Ascending aorta (tissue), 2 donors: Measurements from ENCODE around the gene KLHL30. TPM values are rescaled to one million over a fixed set of nuclear protein-coding genes. Genes with fewer than 3 reads are reported as not detected.

ENCODE experiments used
- DNase-seq, 2 donors: peaks; one replicate each; pipeline ENCODE4 v3.0.0-alpha.2; 2019; ENCODE audit warnings: low spot score in 2 of 2
- H3K27ac ChIP-seq, 2 donors: fragments of 200-600 bp; sonication (generic); one replicate each; pipeline ENCODE4 v1.5.1; 2016 to 2017; ENCODE audit warnings: mild to moderate bottlenecking in 1 of 2
- H3K27me3 ChIP-seq: fragments of 200-600 bp; sonication (generic); one replicate; pipeline ENCODE4 v1.5.1; 2017
- H3K36me3 ChIP-seq, 2 donors: fragments of 200-600 bp; sonication (generic); one replicate each; pipeline ENCODE4 v1.5.1; 2016
- H3K4me1 ChIP-seq, 2 donors: fragments of 200-600 bp; sonication (generic); one replicate each; pipeline ENCODE4 v1.5.1; 2016 to 2017; ENCODE audit warnings: mild to moderate bottlenecking in 1 of 2
- H3K4me3 ChIP-seq, 2 donors: fragments of 200-600 bp; sonication (generic); one replicate each; pipeline ENCODE4 v1.5.1; 2016 to 2017; ENCODE audit warnings: mild to moderate bottlenecking in 1 of 2
- H3K9me3 ChIP-seq, 2 donors: fragments of 200-600 bp; sonication (generic); one replicate each; pipeline ENCODE4 v1.5.1; 2016
- intact Hi-C: fragments of 100-400 bp; cut with DNase I; formaldehyde crosslinking; loops from one replicate; pipeline ENCODE4 v1.15.1; 2023
- total RNA-seq: library from RNA; depleted of rRNA; stranded (reverse); fragments of >200 nt; gene quantifications from one replicate; pipeline ENCODE4 v1.1.0, GENCODE V29; 2016
- TF ChIP-seq, protein P1 (sequence below), 3 experiments: fragments of 200-600 bp in 2 of 3; fragments of 450-650 bp in 1 of 3; sonication (generic) in 2 of 3; IDR thresholded peaks; one replicate each; pipeline ENCODE4 v1.5.1; 2016 to 2019; ENCODE audit warnings: antibody characterized with exemption in 3 of 3, mild to moderate bottlenecking in 1 of 3, moderate library complexity in 1 of 3

KLHL30 gene, protein sequence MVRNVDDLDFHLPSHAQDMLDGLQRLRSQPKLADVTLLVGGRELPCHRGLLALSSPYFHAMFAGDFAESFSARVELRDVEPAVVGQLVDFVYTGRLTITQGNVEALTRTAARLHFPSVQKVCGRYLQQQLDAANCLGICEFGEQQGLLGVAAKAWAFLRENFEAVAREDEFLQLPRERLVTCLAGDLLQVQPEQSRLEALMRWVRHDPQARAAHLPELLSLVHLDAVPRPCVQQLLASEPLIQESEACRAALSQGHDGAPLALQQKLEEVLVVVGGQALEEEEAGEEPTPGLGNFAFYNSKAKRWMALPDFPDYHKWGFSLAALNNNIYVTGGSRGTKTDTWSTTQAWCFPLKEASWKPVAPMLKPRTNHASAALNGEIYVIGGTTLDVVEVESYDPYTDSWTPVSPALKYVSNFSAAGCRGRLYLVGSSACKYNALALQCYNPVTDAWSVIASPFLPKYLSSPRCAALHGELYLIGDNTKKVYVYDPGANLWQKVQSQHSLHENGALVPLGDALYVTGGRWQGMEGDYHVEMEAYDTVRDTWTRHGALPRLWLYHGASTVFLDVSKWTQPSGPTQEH
- total RNA-seq, result 28.2 TPM

DNA sequence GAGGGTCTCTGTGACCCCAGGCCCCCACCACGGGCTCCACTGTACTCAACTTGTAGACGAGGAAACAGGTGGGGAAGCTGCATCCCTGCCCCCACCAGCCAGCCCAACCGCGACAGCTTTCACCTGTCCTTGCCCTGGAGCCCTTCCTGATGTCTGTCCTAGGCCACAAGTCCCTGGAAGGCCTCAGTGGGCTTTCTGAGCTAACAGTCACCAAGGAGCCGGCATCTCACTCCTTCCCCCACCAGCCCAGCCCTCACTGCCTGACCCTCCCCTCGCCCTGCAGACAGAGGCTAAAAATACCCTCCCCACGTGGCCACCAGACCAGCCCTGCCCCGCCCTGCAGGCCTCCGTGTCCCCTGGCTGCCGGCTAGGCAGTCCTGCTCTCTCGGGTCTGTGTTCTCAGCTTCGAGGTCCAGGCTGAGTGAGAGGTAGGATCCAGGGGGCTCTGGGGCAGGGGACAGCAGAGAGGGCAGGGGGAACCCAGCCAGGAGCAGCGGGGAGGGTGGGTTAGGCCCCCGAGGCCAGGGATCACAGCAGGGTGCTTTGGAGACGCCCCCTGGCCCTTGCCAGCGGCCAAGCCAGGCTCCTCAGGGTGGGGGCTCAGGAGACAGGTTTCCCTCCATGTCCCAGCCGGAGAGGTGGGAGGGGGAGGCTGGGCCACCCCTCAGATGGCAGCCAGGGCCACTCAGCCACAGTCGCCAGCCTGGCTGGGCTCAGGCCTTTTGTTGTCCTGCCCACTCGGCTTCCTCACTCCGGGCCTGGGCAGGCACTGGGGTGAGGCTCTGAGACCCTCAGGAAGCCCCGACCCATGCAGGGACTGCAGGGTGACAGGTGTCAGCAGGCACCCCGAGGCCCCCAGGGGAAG, at the start of gene KLHL30:
Gene KLHL30, plus strand, starts transcription at position 338 of the 865 bp plus-strand sequence. CDS start 2,087 bp downstream, outside the sequence.
- H3K4me1 ChIP-seq, result peaks cover 19 to 48% of the 10 kb centered on the region in 2 donors
- peak; percentile 51 to 88 for DNase-seq
- H3K27ac ChIP-seq, result peak within 1 kb of the TSS; percentile 75 to 80
- TF ChIP-seq, protein P1, sequence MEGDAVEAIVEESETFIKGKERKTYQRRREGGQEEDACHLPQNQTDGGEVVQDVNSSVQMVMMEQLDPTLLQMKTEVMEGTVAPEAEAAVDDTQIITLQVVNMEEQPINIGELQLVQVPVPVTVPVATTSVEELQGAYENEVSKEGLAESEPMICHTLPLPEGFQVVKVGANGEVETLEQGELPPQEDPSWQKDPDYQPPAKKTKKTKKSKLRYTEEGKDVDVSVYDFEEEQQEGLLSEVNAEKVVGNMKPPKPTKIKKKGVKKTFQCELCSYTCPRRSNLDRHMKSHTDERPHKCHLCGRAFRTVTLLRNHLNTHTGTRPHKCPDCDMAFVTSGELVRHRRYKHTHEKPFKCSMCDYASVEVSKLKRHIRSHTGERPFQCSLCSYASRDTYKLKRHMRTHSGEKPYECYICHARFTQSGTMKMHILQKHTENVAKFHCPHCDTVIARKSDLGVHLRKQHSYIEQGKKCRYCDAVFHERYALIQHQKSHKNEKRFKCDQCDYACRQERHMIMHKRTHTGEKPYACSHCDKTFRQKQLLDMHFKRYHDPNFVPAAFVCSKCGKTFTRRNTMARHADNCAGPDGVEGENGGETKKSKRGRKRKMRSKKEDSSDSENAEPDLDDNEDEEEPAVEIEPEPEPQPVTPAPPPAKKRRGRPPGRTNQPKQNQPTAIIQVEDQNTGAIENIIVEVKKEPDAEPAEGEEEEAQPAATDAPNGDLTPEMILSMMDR (IDR thresholded peaks at IDR 0.05), result no peak
- H3K36me3 ChIP-seq, result peaks cover 5 to 9% of the 10 kb centered on the region in 2 donors
- H3K27me3 ChIP-seq, result no peaks in the 10 kb centered on the region
- H3K9me3 ChIP-seq, result no peaks in the 10 kb centered on the region
- peak within 1 kb of the TSS; percentile 54 to 65 for H3K4me3 ChIP-seq
- intact Hi-C loops, result loop anchor here (2.0 kb wide), 2 partner anchors 64 to 78 kb away; partner anchors contain the start of genes ILKAP and SCLY

DNA sequence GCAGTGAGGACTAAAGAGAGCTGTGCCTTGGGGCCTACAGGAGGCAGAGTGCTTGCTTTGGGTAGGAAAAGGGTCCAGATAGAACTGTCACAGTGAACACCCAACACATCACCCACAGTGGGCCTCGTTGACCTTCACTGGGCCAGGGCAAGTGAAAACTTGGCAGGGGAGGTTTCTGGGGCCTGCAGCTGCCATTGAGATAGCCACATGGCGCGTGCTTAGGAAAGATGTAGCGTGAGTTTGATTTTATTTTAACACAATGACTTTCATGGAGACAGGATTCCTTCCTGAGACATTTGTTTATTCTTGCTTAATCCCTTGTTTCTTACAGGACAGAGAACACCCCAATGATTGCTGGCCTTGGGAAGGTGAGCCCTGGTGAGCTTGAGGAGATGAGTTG, 47.6 kb upstream of the KLHL30 start:
- no peak overlapping the region for H3K4me3 ChIP-seq
- no peaks in the 10 kb centered on the region for H3K36me3 ChIP-seq
- no peaks in the 10 kb centered on the region for H3K27me3 ChIP-seq
- DNase-seq, result no peak
- intact Hi-C loops, result no loop called here
- TF ChIP-seq, protein P1 (IDR thresholded peaks at IDR 0.05), result no peak
- no peak overlapping the region for H3K27ac ChIP-seq
- H3K4me1 ChIP-seq, result no peaks in the 10 kb centered on the region
- no peaks in the 10 kb centered on the region for H3K9me3 ChIP-seq

DNA sequence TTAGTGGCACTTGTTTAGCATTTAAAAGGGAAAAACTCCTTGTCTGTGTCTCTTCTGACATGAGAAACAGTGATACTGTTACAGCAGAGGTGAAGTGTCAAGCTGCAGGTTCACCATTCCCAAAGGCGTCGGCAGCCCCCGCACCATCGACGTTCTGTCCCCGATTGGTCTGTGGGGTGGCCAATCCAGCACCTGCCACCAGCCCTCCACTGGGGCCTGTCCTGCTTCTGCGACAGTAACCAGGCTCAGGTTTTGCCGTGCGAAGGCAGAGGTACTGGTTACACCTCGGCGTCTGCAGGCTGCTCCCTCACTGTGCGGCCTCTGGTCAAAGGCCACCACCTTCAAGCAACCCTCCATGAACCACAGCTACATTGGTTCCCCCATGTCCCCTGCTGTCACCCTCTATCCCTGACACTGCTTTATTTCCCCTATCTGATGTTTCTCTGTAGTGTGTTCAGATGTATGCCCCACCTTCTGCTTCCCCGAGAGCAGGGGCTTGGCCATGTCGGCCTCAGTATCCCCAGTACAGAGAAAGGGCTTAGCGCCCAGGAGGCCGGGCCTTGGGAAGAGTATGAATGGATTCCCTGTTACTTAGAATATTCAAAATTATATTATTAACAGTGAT, 46.9 kb upstream of the KLHL30 start:
- intact Hi-C loops, result no loop called here
- no peak overlapping the region for H3K4me3 ChIP-seq
- H3K27me3 ChIP-seq, result no peaks in the 10 kb centered on the region
- no peaks in the 10 kb centered on the region for H3K9me3 ChIP-seq
- DNase-seq, result no peak
- H3K4me1 ChIP-seq, result no peaks in the 10 kb centered on the region
- no peak overlapping the region for H3K27ac ChIP-seq
- no peaks in the 10 kb centered on the region for H3K36me3 ChIP-seq
- TF ChIP-seq, protein P1 (IDR thresholded peaks at IDR 0.05), result no peak

DNA sequence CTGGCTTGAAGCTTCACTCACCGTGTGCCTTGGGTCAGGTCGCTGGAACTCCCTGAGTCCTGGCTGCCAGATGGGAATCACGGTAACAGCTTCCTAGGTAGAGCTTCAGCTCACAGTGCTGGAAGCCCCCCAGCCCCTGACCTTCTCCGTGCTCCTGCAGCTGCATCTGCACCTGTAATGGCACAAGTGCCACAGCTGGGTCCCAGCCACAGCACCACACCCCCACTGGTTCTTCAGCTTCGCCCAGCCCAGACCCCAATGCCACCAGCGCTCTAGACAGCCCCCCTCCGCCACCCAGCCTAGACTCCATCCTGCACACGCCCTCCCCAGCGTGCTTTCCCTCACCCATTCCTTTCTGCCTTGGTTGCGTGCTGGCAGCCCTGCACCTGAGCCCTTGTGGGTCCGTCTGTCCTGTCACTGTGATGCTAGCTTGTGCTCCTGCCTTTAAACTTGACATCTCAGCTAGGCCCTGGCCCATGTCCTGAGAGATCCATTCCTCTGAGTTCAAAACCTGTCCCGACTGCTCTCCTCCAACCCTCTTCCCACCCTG, 45.9 kb upstream of the KLHL30 start:
- Histone ChIP-seq H3K9me3 (no peaks in the 10 kb centered on the region), H3K27ac (no peak overlapping the region), H3K27me3 (no peaks in the 10 kb centered on the region), H3K4me3 (no peak overlapping the region), H3K36me3 (no peaks in the 10 kb centered on the region), H3K4me1 (no peaks in the 10 kb centered on the region)
- peak in 1 of 2 donors; percentile 55 for DNase-seq
- intact Hi-C loops, result no loop called here
- TF ChIP-seq, protein P1 (IDR thresholded peaks at IDR 0.05), result no peak
